ENCODE data around the gene PIKFYVE.

PIKFYVE gene

GRCh38 chr2:208285853-208286252, 19.8 kb downstream of the PIKFYVE start:
- H4K91ac ChIP-seq (ENCODE audit: low read depth, low read length, poor library complexity): no peak overlapping the region
- no peak overlapping the region for H3K4me3 ChIP-seq (ENCODE audit: low read length in 2 of 2)

GRCh38 chr2:208294482-208295024, 28.5 kb downstream of the PIKFYVE start:
- Histone ChIP-seq H3K9me3 (replicated peaks in 1 of 2; ENCODE audit: control insufficient read depth in 2 of 2, insufficient read depth in 1 of 2, low read depth in 1 of 2, low read length in 2 of 2) (peaks cover 0 to 35% of the 10 kb centered on the region in 2 donors), H3K23ac (ENCODE audit: low read depth, low read length, poor library complexity) (no peak overlapping the region), H3K27me3 (ENCODE audit: control insufficient read depth in 3 of 3, insufficient read depth in 3 of 3, low read depth in 1 of 3, low read length in 3 of 3) (no peaks in the 10 kb centered on the region), H2BK120ac (ENCODE audit: low read depth, low read length) (no peak overlapping the region), H3K4me3 (ENCODE audit: low read length in 2 of 2) (no peak overlapping the region), H3K4me1 (ENCODE audit: control insufficient read depth in 2 of 2, insufficient read depth in 1 of 2, low read depth in 1 of 2, low read length in 2 of 2) (no peaks in the 10 kb centered on the region), H2AK5ac (ENCODE audit: low read depth, low read length) (no peak overlapping the region), H3K79me1 (ENCODE audit: low read depth, low read length) (no peaks in the 10 kb centered on the region), H3K18ac (ENCODE audit: low read length) (no peak overlapping the region), H3K27ac (replicated peaks; ENCODE audit: low read length) (no peak overlapping the region), H4K91ac (ENCODE audit: low read depth, low read length, poor library complexity) (no peak overlapping the region), H2AFZ (ENCODE audit: low read length) (no peak overlapping the region), H3K9ac (ENCODE audit: low read depth, low read length, poor library complexity) (no peak overlapping the region), H4K8ac (ENCODE audit: low read depth, low read length) (no peak overlapping the region), H2BK12ac (ENCODE audit: low read length) (no peak overlapping the region), H3K14ac (ENCODE audit: low read length) (no peak overlapping the region), H2BK5ac (ENCODE audit: low read length) (no peak overlapping the region), H3K36me3 (replicated peaks in 1 of 2; ENCODE audit: control insufficient read depth in 2 of 2, insufficient read depth in 2 of 2, low read length in 2 of 2) (peaks cover 6 to 91% of the 10 kb centered on the region in 2 donors), H3K4ac (ENCODE audit: low read length) (no peak overlapping the region), H3K4me2 (ENCODE audit: insufficient read depth, low read length, poor library complexity, severe bottlenecking) (no peak overlapping the region), H2BK15ac (ENCODE audit: low read length) (no peak overlapping the region)
- DNase-seq (ENCODE audit: low spot score): no peak
- WGBS, 2 donors (ENCODE audit: extremely low coverage in 2 of 2, insufficient read length in 2 of 2, insufficient replicate concordance in 1 of 2): no CpG with 5 or more reads among the region's 4 CpGs

More at GRCh38 chr2:208285853-208286252, 19.8 kb downstream of the PIKFYVE start:
- Histone ChIP-seq H4K8ac (ENCODE audit: low read depth, low read length) (no peak overlapping the region), H3K27ac (replicated peaks; ENCODE audit: low read length) (no peak overlapping the region), H3K4ac (ENCODE audit: low read length) (no peak overlapping the region), H2AFZ (ENCODE audit: low read length) (no peak overlapping the region), H3K18ac (ENCODE audit: low read length) (no peak overlapping the region), H3K9me3 (replicated peaks in 1 of 2; ENCODE audit: control insufficient read depth in 2 of 2, insufficient read depth in 1 of 2, low read depth in 1 of 2, low read length in 2 of 2) (peaks cover 0 to 13% of the 10 kb centered on the region in 2 donors), H3K4me2 (ENCODE audit: insufficient read depth, low read length, poor library complexity, severe bottlenecking) (no peak overlapping the region), H3K14ac (ENCODE audit: low read length) (no peak overlapping the region), H3K23ac (ENCODE audit: low read depth, low read length, poor library complexity) (no peak overlapping the region), H2BK5ac (ENCODE audit: low read length) (no peak overlapping the region), H3K36me3 (replicated peaks in 1 of 2; ENCODE audit: control insufficient read depth in 2 of 2, insufficient read depth in 2 of 2, low read length in 2 of 2) (peaks cover 15 to 93% of the 10 kb centered on the region in 2 donors), H2BK15ac (ENCODE audit: low read length) (no peak overlapping the region), H2BK12ac (ENCODE audit: low read length) (no peak overlapping the region), H3K27me3 (ENCODE audit: control insufficient read depth in 3 of 3, insufficient read depth in 3 of 3, low read depth in 1 of 3, low read length in 3 of 3) (no peaks in the 10 kb centered on the region), H3K9ac (ENCODE audit: low read depth, low read length, poor library complexity) (no peak overlapping the region), H3K79me1 (ENCODE audit: low read depth, low read length) (peaks cover 3% of the 10 kb centered on the region), H2AK5ac (ENCODE audit: low read depth, low read length) (no peak overlapping the region), H2BK120ac (ENCODE audit: low read depth, low read length) (no peak overlapping the region), H3K4me1 (ENCODE audit: control insufficient read depth in 2 of 2, insufficient read depth in 1 of 2, low read depth in 1 of 2, low read length in 2 of 2) (no peaks in the 10 kb centered on the region)
- no peak for DNase-seq (ENCODE audit: low spot score)
- WGBS, 2 donors (ENCODE audit: extremely low coverage in 2 of 2, insufficient read length in 2 of 2, insufficient replicate concordance in 1 of 2): no CpG with 5 or more reads among the region's 4 CpGs

- no peak overlapping the region for H4K91ac ChIP-seq (ENCODE audit: low read depth, low read length, poor library complexity)
- no peak overlapping the region for H2BK120ac ChIP-seq (ENCODE audit: low read depth, low read length)
- no peak overlapping the region for H3K27ac ChIP-seq (replicated peaks; ENCODE audit: low read length)
- H3K9me3 ChIP-seq (replicated peaks in 1 of 2; ENCODE audit: control insufficient read depth in 2 of 2, insufficient read depth in 1 of 2, low read depth in 1 of 2, low read length in 2 of 2): peaks cover 0 to 22% of the 10 kb centered on the region in 2 donors
- H2BK5ac ChIP-seq (ENCODE audit: low read length): no peak overlapping the region
- no peak overlapping the region for H3K23ac ChIP-seq (ENCODE audit: low read depth, low read length, poor library complexity)
- WGBS, 2 donors (ENCODE audit: extremely low coverage in 2 of 2, insufficient read length in 2 of 2, insufficient replicate concordance in 1 of 2): no CpG with 5 or more reads among the region's 4 CpGs
- H3K9ac ChIP-seq (ENCODE audit: low read depth, low read length, poor library complexity): no peak overlapping the region
- no peak overlapping the region for H3K4me2 ChIP-seq (ENCODE audit: insufficient read depth, low read length, poor library complexity, severe bottlenecking)
- H3K4me3 ChIP-seq (ENCODE audit: low read length in 2 of 2): no peak overlapping the region
- H3K27me3 ChIP-seq (ENCODE audit: control insufficient read depth in 3 of 3, insufficient read depth in 3 of 3, low read depth in 1 of 3, low read length in 3 of 3): no peaks in the 10 kb centered on the region
- DNase-seq (ENCODE audit: low spot score): no peak
- H3K18ac ChIP-seq (ENCODE audit: low read length): no peak overlapping the region
- no peak overlapping the region for H3K14ac ChIP-seq (ENCODE audit: low read length)
- no peaks in the 10 kb centered on the region for H3K4me1 ChIP-seq (ENCODE audit: control insufficient read depth in 2 of 2, insufficient read depth in 1 of 2, low read depth in 1 of 2, low read length in 2 of 2)
- H3K4ac ChIP-seq (ENCODE audit: low read length): no peak overlapping the region
- H4K8ac ChIP-seq (ENCODE audit: low read depth, low read length): no peak overlapping the region
- no peaks in the 10 kb centered on the region for H3K79me1 ChIP-seq (ENCODE audit: low read depth, low read length)
- H3K36me3 ChIP-seq (replicated peaks in 1 of 2; ENCODE audit: control insufficient read depth in 2 of 2, insufficient read depth in 2 of 2, low read length in 2 of 2): peaks cover 4 to 91% of the 10 kb centered on the region in 2 donors
- no peak overlapping the region for H2BK15ac ChIP-seq (ENCODE audit: low read length)
- H2AK5ac ChIP-seq (ENCODE audit: low read depth, low read length): no peak overlapping the region
- H2AFZ ChIP-seq (ENCODE audit: low read length): no peak overlapping the region
- H2BK12ac ChIP-seq (ENCODE audit: low read length): no peak overlapping the region
These were observed 29.8 kb downstream of the PIKFYVE start for GRCh38 chr2:208295834-208296233.

- no CpG with 5 or more reads among the region's 2 CpGs for WGBS, 2 donors (ENCODE audit: extremely low coverage in 2 of 2, insufficient read length in 2 of 2, insufficient replicate concordance in 1 of 2)
- no peak overlapping the region for H2BK12ac ChIP-seq (ENCODE audit: low read length)
These were observed 30.6 kb downstream of the PIKFYVE start for GRCh38 chr2:208296610-208297009.

More at GRCh38 chr2:208296610-208297009, 30.6 kb downstream of the PIKFYVE start:
- no peak overlapping the region for H2BK15ac ChIP-seq (ENCODE audit: low read length)
- no peak overlapping the region for H2AFZ ChIP-seq (ENCODE audit: low read length)
- peaks cover 5 to 91% of the 10 kb centered on the region in 2 donors for H3K36me3 ChIP-seq (replicated peaks in 1 of 2; ENCODE audit: control insufficient read depth in 2 of 2, insufficient read depth in 2 of 2, low read length in 2 of 2)
- H3K23ac ChIP-seq (ENCODE audit: low read depth, low read length, poor library complexity): no peak overlapping the region
- no peak overlapping the region for H4K8ac ChIP-seq (ENCODE audit: low read depth, low read length)
- H3K14ac ChIP-seq (ENCODE audit: low read length): no peak overlapping the region
- no peaks in the 10 kb centered on the region for H3K79me1 ChIP-seq (ENCODE audit: low read depth, low read length)
- peaks cover 0 to 18% of the 10 kb centered on the region in 2 donors for H3K9me3 ChIP-seq (replicated peaks in 1 of 2; ENCODE audit: control insufficient read depth in 2 of 2, insufficient read depth in 1 of 2, low read depth in 1 of 2, low read length in 2 of 2)
- H2BK5ac ChIP-seq (ENCODE audit: low read length): no peak overlapping the region
- H3K27ac ChIP-seq (replicated peaks; ENCODE audit: low read length): no peak overlapping the region
- H3K4me1 ChIP-seq (ENCODE audit: control insufficient read depth in 2 of 2, insufficient read depth in 1 of 2, low read depth in 1 of 2, low read length in 2 of 2): no peaks in the 10 kb centered on the region
- H3K4ac ChIP-seq (ENCODE audit: low read length): no peak overlapping the region
- H2BK120ac ChIP-seq (ENCODE audit: low read depth, low read length): no peak overlapping the region
- H3K4me2 ChIP-seq (ENCODE audit: insufficient read depth, low read length, poor library complexity, severe bottlenecking): no peak overlapping the region
- no peak overlapping the region for H3K18ac ChIP-seq (ENCODE audit: low read length)
- no peak overlapping the region for H2AK5ac ChIP-seq (ENCODE audit: low read depth, low read length)
- no peak overlapping the region for H4K91ac ChIP-seq (ENCODE audit: low read depth, low read length, poor library complexity)
- H3K27me3 ChIP-seq (ENCODE audit: control insufficient read depth in 3 of 3, insufficient read depth in 3 of 3, low read depth in 1 of 3, low read length in 3 of 3): no peaks in the 10 kb centered on the region
- no peak overlapping the region for H3K4me3 ChIP-seq (ENCODE audit: low read length in 2 of 2)
- no peak for DNase-seq (ENCODE audit: low spot score)
- no peak overlapping the region for H3K9ac ChIP-seq (ENCODE audit: low read depth, low read length, poor library complexity)
